ENCODE data around the gene NIPSNAP3A.
A peak's percentile ranks its signal among the peaks of the same experiment; 100 is the strongest.
"Not testable (repeated sequence)": the region's sequence is repeated elsewhere in the genome, so short reads cannot be mapped to it uniquely, and the experiment has no call there.

The NIPSNAP3A gene

GRCh38 chr9:104766025-104766424 is 18.5 kb downstream of the NIPSNAP3A start:
- TF ChIP-seq POLR2A (IDR thresholded peaks at IDR 0.05; ENCODE audit: extremely low read depth, insufficient read length) (no peak), MYC (IDR thresholded peaks at IDR 0.05; ENCODE audit: low read depth, low read length) (no peak), CTCF (IDR thresholded peaks at IDR 0.05; ENCODE audit: low read depth, low read length) (no peak)
- TF ChIP-seq, protein P1, sequence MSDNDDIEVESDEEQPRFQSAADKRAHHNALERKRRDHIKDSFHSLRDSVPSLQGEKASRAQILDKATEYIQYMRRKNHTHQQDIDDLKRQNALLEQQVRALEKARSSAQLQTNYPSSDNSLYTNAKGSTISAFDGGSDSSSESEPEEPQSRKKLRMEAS (IDR thresholded peaks at IDR 0.05; ENCODE audit: low read depth, low read length) = no peak
- no peak for DNase-seq (ENCODE audit: low read depth)

DNA sequence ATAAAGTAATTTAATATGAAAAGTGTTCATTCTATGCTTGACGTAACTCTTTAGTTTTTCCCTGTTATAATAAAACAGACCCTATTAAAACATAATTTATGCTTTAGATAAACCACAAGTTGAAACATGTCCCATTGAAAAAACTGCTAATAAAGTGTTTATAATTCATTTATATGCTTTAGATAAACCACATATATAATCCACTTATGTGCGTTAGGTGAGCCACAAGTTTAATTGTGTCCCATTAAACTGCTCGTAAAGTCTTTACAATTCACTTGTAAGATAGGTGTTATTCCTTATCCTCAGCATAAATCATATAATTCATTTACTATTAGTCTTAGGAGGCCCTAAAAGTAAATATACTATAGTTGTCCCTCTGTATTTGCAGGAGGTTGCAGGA is 20.0 kb downstream of the NIPSNAP3A start:
- H3K4me3 ChIP-seq (ENCODE audit: low read depth, low read length) = no peak overlapping the region
- TF ChIP-seq, protein P1 (IDR thresholded peaks at IDR 0.05; ENCODE audit: low read depth, low read length) = no peak
- TF ChIP-seq POLR2A (IDR thresholded peaks at IDR 0.05; ENCODE audit: extremely low read depth, insufficient read length) (no peak), MYC (IDR thresholded peaks at IDR 0.05; ENCODE audit: low read depth, low read length) (no peak), CTCF (IDR thresholded peaks at IDR 0.05; ENCODE audit: low read depth, low read length) (no peak)
- DNase-seq (ENCODE audit: low read depth) = no peak

More at GRCh38 chr9:104766025-104766424, 18.5 kb downstream of the NIPSNAP3A start:
- no peak overlapping the region for H3K4me3 ChIP-seq (ENCODE audit: low read depth, low read length)

- DNase-seq (ENCODE audit: low read depth); H3K4me3 ChIP-seq (ENCODE audit: low read depth, low read length): not testable (repeated sequence)
Observed at GRCh38 chr9:104769029-104769428, 21.5 kb downstream of the NIPSNAP3A start.

DNA sequence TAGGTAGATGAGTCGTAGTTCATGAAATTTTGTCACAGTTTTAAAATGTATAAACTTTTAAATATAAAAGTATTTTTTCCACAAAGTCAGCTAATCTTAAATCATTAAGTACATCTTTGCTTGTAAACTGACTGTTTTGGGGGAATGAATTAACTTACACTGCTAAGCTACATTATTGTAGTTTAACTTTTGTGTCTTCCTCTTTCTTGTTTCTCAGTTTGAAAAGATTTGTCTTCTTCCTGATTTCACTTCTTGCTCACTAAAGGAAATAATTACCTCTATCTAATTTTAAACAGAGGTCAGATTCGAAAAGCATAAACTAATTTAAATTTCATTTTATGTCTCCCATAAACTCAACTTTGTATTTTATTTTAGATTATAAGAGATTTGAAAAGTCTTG is 22.2 kb downstream of the NIPSNAP3A start:
- no peak for DNase-seq (ENCODE audit: low read depth)
- H3K4me3 ChIP-seq (ENCODE audit: low read depth, low read length) = no peak overlapping the region
- TF ChIP-seq CTCF (IDR thresholded peaks at IDR 0.05; ENCODE audit: low read depth, low read length) = no peak
- TF ChIP-seq, protein P1 (IDR thresholded peaks at IDR 0.05; ENCODE audit: low read depth, low read length) = no peak
- TF ChIP-seq MYC (IDR thresholded peaks at IDR 0.05; ENCODE audit: low read depth, low read length) = no peak

- TF ChIP-seq, protein P1 (IDR thresholded peaks at IDR 0.05; ENCODE audit: low read depth, low read length) = 0 out of 2 replicates have a peak, but pooled peaks have one; percentile 13
- no peak for TF ChIP-seq CTCF (IDR thresholded peaks at IDR 0.05; ENCODE audit: low read depth, low read length)
- DNase-seq (ENCODE audit: low read depth) = peak; percentile 86
- peak overlapping the region; percentile 72 for H3K4me3 ChIP-seq (ENCODE audit: low read depth, low read length)
Observed at GRCh38 chr9:104772714-104773510, 25.4 kb downstream of the NIPSNAP3A start.

GRCh38 chr9:104774132-104774531 is 26.6 kb downstream of the NIPSNAP3A start:
- H3K4me3 ChIP-seq (ENCODE audit: low read depth, low read length) = peak overlapping the region; percentile 72
- peak; percentile 56 for DNase-seq (ENCODE audit: low read depth)

More at GRCh38 chr9:104774132-104774531, 26.6 kb downstream of the NIPSNAP3A start:
- TF ChIP-seq POLR2A (IDR thresholded peaks at IDR 0.05; ENCODE audit: extremely low read depth, insufficient read length) (no peak), CTCF (IDR thresholded peaks at IDR 0.05; ENCODE audit: low read depth, low read length) (no peak), MYC (IDR thresholded peaks at IDR 0.05; ENCODE audit: low read depth, low read length) (no peak)
- TF ChIP-seq, protein P1 (IDR thresholded peaks at IDR 0.05; ENCODE audit: low read depth, low read length) = no peak
